Natural killer cell (primary cell): ENCODE data around the gene DOCK10. TPM values are rescaled to one million over a fixed set of nuclear protein-coding genes. Genes with fewer than 3 reads are reported as not detected.
"Not testable (repeated sequence)": the region's sequence is repeated elsewhere in the genome, so short reads cannot be mapped to it uniquely, and the experiment has no call there.

Experiments used
- ATAC-seq, 3 donors: fragments of 150-1000 bp in 2 of 3; fragments of 200-7000 bp in 1 of 3; cut with Tn5 transposase; 1 replicate in 1 of 3; 2 replicates in 2 of 3; pipeline ENCODE4 v1.10.0; 2021; ENCODE audit warnings: mild to moderate bottlenecking in 2 of 3, moderate library complexity in 2 of 3
- DNase-seq, 2 donors: peaks; one replicate each; pipeline versions ENCODE4 v3.0.0 to v3.0.0-alpha.2; 2013 to 2021; ENCODE audit warnings: mixed read lengths in 1 of 2
- H3K27ac ChIP-seq: one replicate; pipeline ENCODE4 v1.5.1; 2013; ENCODE audit warnings: mild to moderate bottlenecking, low read length
- H3K27me3 ChIP-seq: one replicate; pipeline ENCODE4 v1.6.1; 2013; ENCODE audit warnings: low read length; ENCODE audit not compliant: control insufficient read depth, insufficient read depth
- H3K36me3 ChIP-seq: one replicate; pipeline ENCODE4 v1.6.1; 2013; ENCODE audit warnings: low read length; ENCODE audit not compliant: control insufficient read depth, insufficient read depth
- H3K4me1 ChIP-seq: one replicate; pipeline ENCODE4 v1.6.1; 2013; ENCODE audit warnings: low read length; ENCODE audit not compliant: control insufficient read depth, insufficient read depth
- H3K4me3 ChIP-seq: one replicate; pipeline ENCODE4 v1.5.1; 2013; ENCODE audit warnings: low read length
- H3K9me3 ChIP-seq: one replicate; pipeline ENCODE4 v1.6.1; 2013; ENCODE audit warnings: low read length; ENCODE audit not compliant: control insufficient read depth, insufficient read depth
- H3K27ac Mint-ChIP-seq, 2 donors: one replicate each; pipeline ENCODE4 v1.8.0; 2022; ENCODE audit warnings: mild to moderate bottlenecking in 2 of 2, mixed read lengths in 2 of 2, moderate library complexity in 1 of 2
- H3K27me3 Mint-ChIP-seq, 2 donors: one replicate each; pipeline ENCODE4 v1.8.0; 2022; ENCODE audit warnings: low read depth in 2 of 2, mixed read lengths in 2 of 2
- H3K36me3 Mint-ChIP-seq: one replicate; pipeline ENCODE4 v1.8.0; 2022; ENCODE audit warnings: mixed read lengths
- H3K4me1 Mint-ChIP-seq, 2 donors: one replicate each; pipeline ENCODE4 v1.8.0; 2022; ENCODE audit warnings: mixed read lengths in 2 of 2
- H3K4me3 Mint-ChIP-seq: one replicate; pipeline ENCODE4 v1.8.0; 2022; ENCODE audit warnings: mild to moderate bottlenecking, moderate library complexity, mixed read lengths
- H3K9me3 Mint-ChIP-seq, 2 donors: one replicate each; pipeline ENCODE4 v1.8.0; 2022; ENCODE audit warnings: mixed read lengths in 2 of 2
- CTCF ChIP-seq: fragments of 200-600 bp; IDR thresholded peaks from one replicate; pipeline ENCODE4 v1.8.0; 2022; ENCODE audit warnings: antibody characterized with exemption
- WGBS: methylation state at CpG from one replicate; pipeline ENCODE4 v1.1.7; 2013; ENCODE audit warnings: missing lambda C conversion rate; ENCODE audit not compliant: insufficient coverage; 5-methylcytosine and 5-hydroxymethylcytosine counted together
- intact Hi-C: fragments of 100-400 bp; cut with micrococcal nuclease; formaldehyde crosslinking; loops from one replicate; pipeline ENCODE4 v1.14.2; 2022
- total RNA-seq, 4 donors: library from RNA; stranded (reverse); fragments of 120-200 nt in 1 of 4; gene quantifications; one replicate each; pipeline versions ENCODE4 v1.2.3 to v1.2.4, GENCODE V29; 2013 to 2022

DOCK10 gene
- total RNA-seq, 3 donors from 2014 or later (not counting 1 experiment from before 2014, with no cell fraction given): 181 to 213 (median 182) TPM

- peak in 1 of 2 donors; percentile 72 for DNase-seq
- H3K4me1 ChIP-seq: peaks cover 30% of the 10 kb centered on the region
Observed at GRCh38 chr2:225052703-225053102, 10.4 kb upstream of the DOCK10 start.

GRCh38 chr2:225047502-225047901 is 5.2 kb upstream of the DOCK10 start:
- ATAC-seq, H3K36me3 Mint-ChIP-seq, H3K36me3 ChIP-seq, H3K4me3 ChIP-seq, H3K9me3 Mint-ChIP-seq, H3K27ac ChIP-seq, intact Hi-C loops, DNase-seq, H3K4me3 Mint-ChIP-seq, H3K27ac Mint-ChIP-seq, H3K4me1 ChIP-seq, H3K27me3 ChIP-seq, H3K9me3 ChIP-seq: not testable (repeated sequence)
- H3K27me3 Mint-ChIP-seq: peaks cover 3 to 13% of the 10 kb centered on the region in 2 donors
- WGBS: 79% methylated on average over 4 of the region's 4 CpGs
- peaks cover 17 to 19% of the 10 kb centered on the region in 2 donors for H3K4me1 Mint-ChIP-seq

More at GRCh38 chr2:225052703-225053102, 10.4 kb upstream of the DOCK10 start:
- intact Hi-C loops: loop anchor here (1.0 kb wide), 1 partner anchor 11 kb away; no protein-coding TSS in a partner anchor
- H3K27me3 Mint-ChIP-seq: peaks cover 3 to 4% of the 10 kb centered on the region in 2 donors
- H3K36me3 Mint-ChIP-seq: no peaks in the 10 kb centered on the region
- no peaks in the 10 kb centered on the region for H3K27me3 ChIP-seq
- no peaks in the 10 kb centered on the region for H3K9me3 ChIP-seq
- H3K27ac Mint-ChIP-seq: peak overlapping the region; percentile 84 to 85
- peak; percentile 82 to 90 (median 86) for ATAC-seq
- peak overlapping the region; percentile 76 for H3K4me3 Mint-ChIP-seq
- H3K4me3 ChIP-seq: no peak overlapping the region
- TF ChIP-seq CTCF: no peak
- peaks cover 40 to 43% of the 10 kb centered on the region in 2 donors for H3K4me1 Mint-ChIP-seq
- H3K27ac ChIP-seq: peak overlapping the region; percentile 68
- no peaks in the 10 kb centered on the region for H3K9me3 Mint-ChIP-seq
- no peaks in the 10 kb centered on the region for H3K36me3 ChIP-seq

GRCh38 chr2:225042800-225043167 is 516 bp upstream of the DOCK10 start:
- Histone ChIP-seq H3K36me3 (no peaks in the 10 kb centered on the region), H3K4me3 (peak overlapping the region; percentile 26), H3K4me1 (peaks cover 18% of the 10 kb centered on the region), H3K27me3 (no peaks in the 10 kb centered on the region), H3K9me3 (no peaks in the 10 kb centered on the region), H3K27ac (peak overlapping the region; percentile 36)
- peak overlapping the region; percentile 100 for H3K27ac Mint-ChIP-seq
- no peaks in the 10 kb centered on the region for H3K9me3 Mint-ChIP-seq
- ATAC-seq (no peak), DNase-seq (no peak)
- peaks cover 49 to 50% of the 10 kb centered on the region in 2 donors for H3K4me1 Mint-ChIP-seq
- intact Hi-C loops: loop anchor here (5.0 kb wide), 2 partner anchors 35 to 115 kb away; no protein-coding TSS in a partner anchor
- no peak for TF ChIP-seq CTCF
- no peaks in the 10 kb centered on the region for H3K36me3 Mint-ChIP-seq
- H3K4me3 Mint-ChIP-seq: peak overlapping the region; percentile 88
- H3K27me3 Mint-ChIP-seq: peaks cover 0 to 9% of the 10 kb centered on the region in 2 donors
- WGBS: 30% methylated on average over 13 of the region's 13 CpGs

- Mint-ChIP-seq H3K27ac (peak overlapping the region; percentile 100), H3K36me3 (no peaks in the 10 kb centered on the region), H3K4me1 (peaks cover 63 to 64% of the 10 kb centered on the region in 2 donors), H3K9me3 (no peaks in the 10 kb centered on the region), H3K4me3 (peak overlapping the region; percentile 98), H3K27me3 (peaks cover 0 to 4% of the 10 kb centered on the region in 2 donors)
- WGBS: under 1% methylated on average over 27 of the region's 27 CpGs
- Histone ChIP-seq H3K4me3 (peak overlapping the region; percentile 86), H3K27me3 (no peaks in the 10 kb centered on the region), H3K36me3 (no peaks in the 10 kb centered on the region), H3K27ac (peak overlapping the region; percentile 95), H3K9me3 (no peaks in the 10 kb centered on the region), H3K4me1 (peaks cover 18% of the 10 kb centered on the region)
- ATAC-seq (peak; percentile 72 to 85 (median 78)), DNase-seq (peak; percentile 60 to 88)
- intact Hi-C loops: loop anchor here (1.0 to 5.0 kb wide), 5 partner anchors 11 to 114 kb away; no protein-coding TSS in a partner anchor
- no peak for TF ChIP-seq CTCF
Observed at GRCh38 chr2:225041207-225041850, 939 bp downstream of the DOCK10 start.
